ENCODE measurements around the gene DOK7.
A peak's percentile ranks its signal among the peaks of the same experiment; 100 is the strongest.
"Not testable (repeated sequence)": the region's sequence is repeated elsewhere in the genome, so short reads cannot be mapped to it uniquely, and the experiment has no call there.

Gene DOK7

DNA sequence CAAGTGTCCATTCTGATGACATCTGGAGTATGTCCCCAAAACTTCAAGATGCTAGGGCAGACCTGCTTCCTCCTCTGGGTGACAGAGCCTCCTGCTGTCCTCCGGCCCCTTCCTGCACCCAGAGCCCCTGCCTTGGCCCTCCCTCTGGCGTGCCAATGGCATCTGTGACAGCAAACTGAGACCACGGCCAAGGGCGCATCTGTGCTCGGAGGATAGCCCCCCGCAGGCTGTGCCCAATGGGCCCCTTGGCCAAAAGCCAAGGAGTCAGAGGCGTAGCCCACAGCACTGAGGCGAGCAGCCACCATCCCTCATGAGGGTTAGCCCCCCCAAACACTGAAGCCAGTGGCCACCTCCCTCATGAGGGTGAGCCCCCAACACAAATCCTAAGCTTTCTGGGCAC, 61.2 kb downstream of the DOK7 start:
- no peak for DNase-seq

- DNase-seq, result no peak
Measured at GRCh38 chr4:3524920-3525319, 61.8 kb downstream of the DOK7 start.

- no peak for DNase-seq
Measured at GRCh38 chr4:3525532-3526430, 62.7 kb downstream of the DOK7 start.

DNA sequence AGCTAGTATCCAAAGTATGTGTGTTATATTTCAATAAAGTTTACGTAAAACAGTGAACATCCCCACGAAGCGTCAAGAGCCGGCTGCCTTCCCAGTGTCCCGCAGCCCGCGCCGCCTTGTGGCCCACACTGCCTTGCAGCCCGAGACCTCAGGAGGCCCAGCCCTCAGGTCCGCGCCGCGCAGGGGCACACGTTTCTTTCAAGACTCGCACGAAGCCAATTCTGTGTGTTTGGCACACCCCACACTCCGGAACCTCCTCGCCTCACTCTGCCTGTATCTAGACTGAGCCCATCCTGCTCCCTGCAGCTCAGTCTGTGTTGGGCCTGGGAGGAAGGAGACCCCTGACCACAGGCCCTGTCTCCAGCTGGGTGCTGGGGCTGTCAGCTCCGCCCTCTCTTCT, 63.4 kb downstream of the DOK7 start:
- no peak for DNase-seq

DNA sequence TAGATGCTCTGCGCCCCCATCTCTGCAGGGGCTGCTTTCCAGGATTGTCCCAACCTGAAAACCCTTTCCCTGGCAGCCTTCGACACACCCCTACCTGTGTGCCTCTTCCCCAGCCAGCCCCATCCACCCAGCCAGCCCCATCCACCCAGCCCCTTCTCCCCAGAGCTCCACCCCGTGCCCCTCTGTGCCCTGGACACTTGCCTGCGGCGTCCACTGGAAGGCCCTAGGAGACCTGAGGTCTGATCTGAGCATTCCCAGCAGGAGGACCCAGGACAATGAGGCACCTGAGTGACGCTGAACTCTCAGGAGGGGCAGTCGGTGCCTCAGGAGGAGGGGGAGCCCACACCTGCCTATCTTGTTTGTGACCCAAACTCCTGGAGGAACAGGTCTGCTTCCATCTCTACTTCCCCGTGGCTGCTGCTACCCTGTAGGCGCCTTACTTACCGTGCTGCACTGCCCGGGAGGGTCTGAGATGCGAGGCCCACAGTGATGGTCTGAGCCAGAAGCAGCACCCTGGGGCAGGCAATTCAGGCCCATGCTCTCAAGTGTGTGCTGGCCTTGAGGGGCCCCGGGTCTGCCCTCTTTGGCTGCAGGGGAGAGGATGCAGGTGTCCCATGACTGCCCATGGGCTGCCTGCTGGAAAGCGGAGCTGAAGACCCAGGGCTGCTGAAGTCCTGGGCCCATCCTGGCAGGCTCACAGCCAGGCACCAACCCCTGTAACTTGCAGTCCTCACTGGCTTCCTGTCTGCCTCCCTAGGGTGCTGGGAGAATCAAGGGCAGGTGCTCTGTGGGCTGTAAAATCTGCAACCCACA, 64.2 kb downstream of the DOK7 start:
- no peak for DNase-seq

- no peak for DNase-seq
Measured at GRCh38 chr4:3527914-3528876, 65.1 kb downstream of the DOK7 start.

GRCh38 chr4:3529363-3529762, 66.3 kb downstream of the DOK7 start:
- DNase-seq, result no peak

DNA sequence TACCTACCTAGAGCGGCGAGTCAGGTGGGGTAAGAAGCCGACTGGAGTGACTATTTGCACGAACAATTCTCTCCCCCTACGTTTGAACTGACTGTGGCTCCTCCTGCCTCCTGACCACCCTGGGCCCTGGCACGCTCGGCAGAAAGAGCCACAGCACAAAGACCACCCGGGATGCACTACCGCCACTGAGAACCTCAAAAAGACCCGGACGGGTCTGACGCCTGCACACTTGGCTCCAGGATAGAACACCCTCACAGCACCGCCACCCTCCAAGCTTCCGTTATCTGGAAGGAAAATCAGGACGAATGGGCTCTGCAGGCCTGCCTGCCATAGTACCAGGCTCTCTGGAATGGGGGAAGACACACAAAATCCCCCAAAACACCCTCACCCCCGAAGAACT, 66.9 kb downstream of the DOK7 start:
- no peak for DNase-seq

- DNase-seq, result no peak
Measured at GRCh38 chr4:3530663-3531254, 67.7 kb downstream of the DOK7 start.

DNA sequence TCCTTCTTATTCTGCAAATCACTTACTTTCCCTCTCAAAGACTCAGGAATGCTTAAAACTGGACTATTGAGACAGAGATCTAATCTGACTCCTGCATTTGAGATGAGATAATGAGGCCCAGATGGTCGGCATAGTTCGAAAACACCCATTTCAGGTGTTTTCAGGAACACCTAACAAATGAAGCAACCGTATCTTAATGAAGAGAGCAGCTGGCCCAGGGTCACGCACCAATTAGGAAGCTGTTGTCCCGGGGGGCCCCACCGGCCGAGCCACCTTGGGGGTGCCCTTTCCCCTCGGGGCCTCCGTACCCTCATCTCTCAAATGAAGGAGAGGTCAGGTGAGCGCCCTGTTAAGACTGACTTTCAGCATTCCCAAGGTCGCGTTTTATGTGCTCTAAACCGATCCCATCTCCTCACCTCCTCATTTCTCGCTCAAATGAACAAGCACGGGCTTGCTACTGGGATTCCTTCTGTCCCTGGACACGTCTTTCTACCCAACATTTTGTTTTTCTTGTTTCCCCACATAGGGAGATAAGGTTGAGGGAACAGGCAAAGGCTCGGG, 68.3 kb downstream of the DOK7 start:
- no peak for DNase-seq

GRCh38 chr4:3531879-3532750, 69.0 kb downstream of the DOK7 start, which contains the start of gene LRPAP1:
LRPAP1 (minus strand) TSS chr4:3532422; CDS start chr4:3532412, 10 bp downstream.
- DNase-seq, result peak; percentile 97

- DNase-seq, result no peak
Measured at GRCh38 chr4:3532751-3533422, 69.8 kb downstream of the DOK7 start.

DNA sequence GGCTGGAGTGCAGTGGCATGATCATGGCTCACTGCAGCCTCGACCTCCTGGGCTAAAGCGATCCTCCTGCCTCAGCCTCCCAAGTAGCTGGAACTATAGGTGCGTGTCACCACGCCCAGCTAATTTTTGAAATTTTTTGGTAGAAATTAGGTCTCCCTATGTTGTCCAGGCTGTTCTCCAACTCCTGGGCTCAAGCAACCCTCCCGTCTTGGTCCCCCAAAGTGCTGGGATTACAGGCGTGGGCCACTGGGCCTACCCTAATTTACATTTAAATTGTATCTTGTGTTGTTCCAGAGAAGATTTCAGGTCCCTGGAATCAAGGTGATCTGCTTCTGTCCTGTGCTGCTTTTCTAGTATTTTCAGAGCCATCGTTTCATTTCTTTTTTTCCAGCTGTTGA, 70.3 kb downstream of the DOK7 start:
- DNase-seq, result no peak

DNA sequence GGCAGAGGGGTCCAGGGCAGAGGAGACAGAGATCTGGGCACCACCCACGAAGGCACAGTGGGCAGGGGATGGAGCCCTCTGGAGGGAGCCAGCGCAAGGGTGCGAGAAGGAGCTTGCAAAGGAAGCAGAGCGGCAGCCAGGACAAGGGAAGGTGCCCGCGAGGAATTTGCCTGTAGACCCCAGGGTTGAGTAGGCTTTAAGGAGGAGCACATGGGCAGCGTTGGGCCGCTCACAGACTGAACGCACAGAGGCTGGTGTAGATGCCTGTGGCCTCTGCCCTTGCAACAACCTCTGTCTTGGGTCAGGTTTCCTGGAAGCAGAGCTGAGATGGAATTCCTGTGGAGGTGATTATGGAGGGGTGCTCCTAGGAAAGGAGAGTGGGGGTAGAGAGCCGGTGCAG, 72.7 kb downstream of the DOK7 start:
- not testable (repeated sequence) for DNase-seq

GRCh38 chr4:3538906-3539305, 75.8 kb downstream of the DOK7 start:
- DNase-seq, result not testable (repeated sequence)

DNA sequence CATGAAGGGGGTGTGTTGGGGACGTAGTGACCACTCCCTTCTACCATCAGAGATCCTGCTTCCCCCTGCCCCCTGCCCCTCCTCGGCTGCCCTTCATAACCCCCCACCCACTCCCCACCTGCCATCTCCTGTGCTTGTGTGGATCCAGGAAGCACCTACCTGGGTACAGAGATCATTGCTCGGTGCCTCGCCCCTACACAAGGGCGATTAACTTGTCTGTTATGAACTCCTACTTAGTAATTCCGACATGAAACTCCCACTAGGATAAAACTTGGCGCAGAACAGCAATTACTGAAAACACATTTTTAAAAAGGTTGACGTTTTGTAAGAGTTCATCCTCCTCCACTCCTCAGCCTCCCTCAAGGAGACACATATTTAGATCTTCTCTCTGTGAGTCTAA, 80.3 kb downstream of the DOK7 start:
- DNase-seq, result not testable (repeated sequence)

Measured in right forelimb (tissue), 1 donor.